KOPT-K1 (cell line): ENCODE measurements around the gene MRPL40.

Experiments
- H3K27ac ChIP-seq: fragments of 200-600 bp; sonication (generic); 2 replicates; pipeline ENCODE4 v1.5.1; 2016; ENCODE audit warnings: antibody characterized with exemption, mild to moderate bottlenecking, low read depth, low read length; ENCODE audit not compliant: poor library complexity, severe bottlenecking
- H3K36me3 ChIP-seq: fragments of 200-600 bp; sonication (generic); 2 replicates; pipeline ENCODE4 v1.5.1; 2017; ENCODE audit warnings: antibody characterized with exemption, mild to moderate bottlenecking, low read length, moderate library complexity; ENCODE audit not compliant: insufficient read depth
- H3K9me3 ChIP-seq: fragments of 200-600 bp; sonication (generic); 2 replicates; pipeline ENCODE4 v1.5.1; 2017; ENCODE audit warnings: antibody characterized with exemption, low read length, mild to moderate bottlenecking; ENCODE audit not compliant: insufficient read depth, poor library complexity, severe bottlenecking

The MRPL40 gene

DNA sequence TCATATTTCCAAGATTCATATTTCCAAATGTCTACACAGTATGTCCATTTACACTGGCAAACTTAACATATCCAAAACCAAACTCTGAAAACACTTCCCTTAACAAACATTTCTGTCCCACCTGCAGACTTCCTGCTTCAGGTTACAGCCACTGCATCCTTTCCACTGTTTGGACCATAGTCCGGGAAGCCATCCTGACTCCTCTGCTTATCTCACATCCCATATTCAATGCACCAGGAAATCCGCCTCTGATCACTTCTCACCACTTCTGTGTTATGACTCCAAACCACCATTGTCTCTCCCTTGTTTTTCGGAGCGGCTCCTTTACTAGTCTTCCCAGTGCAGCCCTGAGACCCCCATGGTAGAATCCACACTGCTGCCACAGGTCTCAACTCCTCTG, 30.9 kb upstream of the MRPL40 start:
- no peaks in the 10 kb centered on the region for H3K9me3 ChIP-seq
- peaks cover 99% of the 10 kb centered on the region for H3K36me3 ChIP-seq
- H3K27ac ChIP-seq = no peak overlapping the region

DNA sequence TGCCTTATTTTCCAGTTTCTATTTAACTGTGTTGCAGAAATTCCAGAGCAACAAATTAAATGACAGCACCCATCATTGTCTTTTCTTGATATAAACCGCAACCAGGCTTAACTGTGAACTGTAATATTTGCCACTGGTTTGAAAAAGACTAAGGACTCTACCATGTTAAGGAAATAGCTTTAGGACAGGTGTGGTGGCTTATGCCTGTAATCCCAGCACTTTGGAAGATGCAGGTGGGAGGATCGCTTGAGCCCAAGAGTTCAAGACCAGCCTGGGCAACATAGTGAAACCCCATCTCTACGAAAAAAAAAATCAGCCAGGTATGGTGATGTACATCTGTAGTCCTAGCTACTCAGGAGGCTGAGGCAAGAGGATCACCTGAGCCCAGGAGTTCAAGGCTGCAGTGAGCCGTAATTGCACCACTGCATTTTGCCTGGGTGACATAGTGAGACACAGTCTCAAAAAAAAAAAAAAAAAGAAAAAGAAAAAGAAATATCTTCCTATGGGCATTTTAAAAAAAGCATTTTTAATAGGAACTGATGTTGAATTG, 29.6 kb upstream of the MRPL40 start:
- H3K9me3 ChIP-seq = no peaks in the 10 kb centered on the region
- no peak overlapping the region for H3K27ac ChIP-seq
- H3K36me3 ChIP-seq = peaks cover 99% of the 10 kb centered on the region

DNA sequence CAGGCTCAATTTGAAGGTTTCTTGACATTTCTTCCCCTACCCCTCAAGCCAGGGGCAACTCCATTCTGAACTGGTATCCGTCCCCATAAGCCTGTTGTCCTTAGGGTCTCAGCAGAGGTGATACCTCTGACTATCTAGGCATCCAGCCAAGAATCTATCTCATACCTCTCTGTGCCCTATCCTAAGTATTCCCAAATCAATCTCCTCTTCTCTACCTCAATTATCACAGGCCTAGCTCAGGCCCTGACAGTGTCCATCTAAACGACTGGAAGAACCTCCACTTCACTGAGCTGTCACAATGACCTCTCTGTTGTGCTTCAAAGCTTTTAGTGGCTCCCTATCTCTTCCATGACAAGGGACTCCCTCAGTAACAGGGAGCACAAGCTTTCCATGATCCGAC, 27.7 kb upstream of the MRPL40 start:
- H3K36me3 ChIP-seq = peaks cover 100% of the 10 kb centered on the region
- H3K9me3 ChIP-seq = no peaks in the 10 kb centered on the region
- no peak overlapping the region for H3K27ac ChIP-seq

DNA sequence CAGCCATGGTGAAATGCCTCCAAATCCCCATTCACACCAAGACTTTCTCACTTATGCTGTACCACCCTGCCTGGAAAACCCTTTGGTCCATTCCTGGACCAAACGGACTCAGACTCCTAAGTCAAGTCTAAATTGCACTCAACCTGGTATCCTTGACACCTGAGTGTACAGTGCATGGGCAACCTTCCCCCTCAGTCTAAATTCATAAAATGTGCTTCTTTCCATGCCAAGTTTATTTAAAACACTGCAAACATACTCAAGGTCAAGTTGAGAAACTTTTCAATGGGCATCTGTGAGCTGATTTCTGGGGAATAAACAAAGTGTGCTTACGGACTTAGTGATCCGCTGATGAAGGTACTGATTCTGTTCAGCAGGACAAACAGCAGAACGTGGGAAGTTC, 27.2 kb upstream of the MRPL40 start:
- Histone ChIP-seq H3K36me3 (peaks cover 100% of the 10 kb centered on the region), H3K27ac (no peak overlapping the region), H3K9me3 (no peaks in the 10 kb centered on the region)

DNA sequence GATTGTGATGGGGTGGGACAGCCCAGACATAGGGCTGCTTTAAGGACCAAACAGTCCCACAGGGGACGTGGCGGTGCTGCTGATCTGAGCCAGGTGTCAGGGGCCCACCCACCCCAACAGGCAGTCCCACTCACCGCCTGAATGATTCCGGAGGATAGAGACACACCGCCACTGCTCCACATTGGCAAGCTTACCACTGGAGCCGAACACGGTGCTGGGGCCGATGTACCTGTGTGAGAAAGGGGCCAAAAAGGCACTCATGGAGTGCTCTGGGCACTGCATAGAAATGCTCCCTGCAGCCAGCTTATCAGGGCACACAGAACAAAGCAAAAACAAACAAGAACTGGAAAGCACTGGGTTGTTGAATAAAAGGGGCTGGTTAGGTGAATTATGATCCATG, 26.7 kb upstream of the MRPL40 start:
- Histone ChIP-seq H3K36me3 (peaks cover 100% of the 10 kb centered on the region), H3K27ac (no peak overlapping the region), H3K9me3 (no peaks in the 10 kb centered on the region)

DNA sequence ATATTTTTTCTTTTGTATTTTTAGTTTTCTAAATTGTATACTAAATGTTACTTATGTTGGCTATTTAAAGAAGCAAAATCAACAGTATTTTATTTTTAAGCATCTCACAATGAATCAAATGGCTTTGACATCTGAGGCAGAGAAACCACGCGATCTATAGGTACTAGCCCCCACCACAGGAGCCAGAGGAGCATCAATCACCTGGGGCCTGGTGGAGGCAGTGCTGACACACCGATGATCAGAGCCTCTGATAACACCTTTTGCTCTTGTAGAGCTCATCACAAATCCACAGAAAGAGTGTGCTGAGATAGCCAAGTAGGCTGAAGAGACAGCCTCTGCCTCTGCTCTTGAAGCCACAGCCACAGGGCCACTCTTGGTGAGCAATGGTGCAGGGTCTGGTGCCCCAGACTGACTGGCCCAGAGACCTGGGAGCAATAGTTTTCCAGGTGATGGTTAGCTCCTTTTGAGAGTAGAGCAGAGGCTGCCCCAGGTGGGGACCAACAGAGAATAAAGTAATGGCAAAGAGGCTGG, 26.0 kb upstream of the MRPL40 start:
- no peaks in the 10 kb centered on the region for H3K9me3 ChIP-seq
- H3K36me3 ChIP-seq = peaks cover 100% of the 10 kb centered on the region
- H3K27ac ChIP-seq = no peak overlapping the region

DNA sequence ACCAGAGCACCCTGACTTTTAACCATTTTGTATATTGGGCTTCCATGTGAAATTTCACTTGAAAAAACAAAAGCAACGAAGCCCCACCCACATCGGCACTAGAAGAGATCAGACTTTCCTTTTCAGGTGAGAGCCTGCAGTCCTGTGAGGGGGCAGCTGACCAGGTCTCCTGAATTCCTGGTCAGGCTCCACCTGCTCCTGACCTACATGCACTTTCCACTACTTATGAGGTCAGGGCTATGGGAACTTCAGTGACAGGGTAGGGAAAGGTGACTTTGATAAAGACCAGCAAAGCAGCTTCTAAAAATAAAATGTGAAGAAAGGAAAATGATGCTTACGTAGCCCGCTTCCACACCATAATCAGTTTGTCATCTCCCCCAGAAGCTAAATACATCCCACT, 25.5 kb upstream of the MRPL40 start:
- Histone ChIP-seq H3K9me3 (no peaks in the 10 kb centered on the region), H3K36me3 (peaks cover 100% of the 10 kb centered on the region), H3K27ac (no peak overlapping the region)

DNA sequence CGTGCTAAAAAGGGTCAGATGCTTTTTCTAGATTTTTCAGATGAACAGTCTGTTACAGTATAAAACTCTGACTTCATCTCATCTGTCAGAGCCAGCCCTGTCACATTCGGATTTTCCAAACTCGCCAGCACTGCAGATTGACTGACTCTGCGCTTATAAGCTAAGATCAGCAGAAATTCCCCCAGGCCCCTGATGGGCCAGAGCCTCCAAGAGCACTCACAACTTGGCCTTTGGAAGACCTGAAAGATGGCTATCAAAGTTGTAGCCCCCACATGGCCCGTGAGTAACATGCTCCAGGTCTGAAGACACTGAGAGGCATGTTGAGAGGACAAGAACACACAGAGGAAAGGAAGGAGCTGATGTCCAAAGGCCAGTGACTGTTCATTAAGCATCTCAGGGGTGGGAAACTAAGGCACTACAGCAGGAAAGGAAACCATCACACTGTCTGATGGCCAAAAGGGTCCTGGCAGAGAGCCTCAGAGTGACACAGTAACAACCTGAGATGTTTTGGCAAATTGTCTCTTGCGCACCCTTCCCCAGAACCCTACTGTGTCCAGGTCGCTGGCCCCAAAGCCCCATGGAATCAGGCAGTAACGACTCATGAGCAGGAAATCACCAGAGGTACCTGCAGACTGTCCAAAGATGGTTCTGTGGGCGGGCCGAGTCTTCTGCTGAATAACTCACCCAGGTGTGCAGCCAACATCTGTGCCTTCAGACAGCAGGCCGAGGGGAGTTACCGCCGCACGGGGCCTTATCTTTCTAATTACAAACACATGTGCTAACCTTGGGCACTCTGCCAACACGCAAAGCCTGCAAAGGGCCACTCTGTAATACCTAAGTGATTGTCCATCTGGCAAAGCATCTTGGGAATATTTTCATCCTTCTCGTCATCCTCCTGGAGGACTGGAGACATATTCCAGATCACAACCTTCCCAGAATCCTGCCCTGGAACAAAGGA, 24.4 kb upstream of the MRPL40 start:
- H3K27ac ChIP-seq = peak overlapping the region; percentile 13
- peaks cover 100% of the 10 kb centered on the region for H3K36me3 ChIP-seq
- no peaks in the 10 kb centered on the region for H3K9me3 ChIP-seq

DNA sequence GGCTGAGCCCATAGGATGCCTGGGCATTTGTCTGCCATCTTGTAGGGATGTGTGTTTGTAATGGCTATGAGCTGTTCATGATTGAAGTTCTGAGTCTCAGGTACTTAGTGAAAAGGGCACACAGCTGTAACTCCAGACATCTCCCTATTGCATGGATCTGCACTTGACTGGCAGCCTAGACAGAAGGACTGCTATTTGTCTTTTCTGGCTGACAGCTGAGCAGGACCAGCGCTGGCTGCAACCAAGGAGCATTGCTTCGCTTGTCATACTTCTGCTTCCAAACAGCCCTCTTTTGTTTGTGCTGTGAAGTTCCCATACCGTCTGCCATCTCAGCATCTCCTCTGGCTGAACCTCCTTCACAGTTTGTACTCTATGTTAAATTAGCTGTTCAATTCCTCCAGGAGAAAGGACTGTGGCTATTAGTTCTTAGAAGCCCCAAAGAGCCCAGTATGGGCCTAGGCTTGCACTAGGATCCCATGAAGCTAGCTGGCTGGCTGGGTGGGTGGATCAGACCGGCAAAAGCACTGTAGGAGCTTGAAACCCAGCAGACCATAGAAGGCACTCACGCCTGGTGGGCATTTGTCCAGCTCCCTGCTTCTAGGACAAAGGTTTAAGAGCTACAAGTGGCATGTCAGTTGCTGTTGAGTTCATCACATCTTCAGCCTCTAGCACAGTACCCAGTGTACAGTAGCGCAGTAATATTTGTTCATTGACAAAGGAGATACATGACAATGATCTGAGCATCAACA, 21.2 kb upstream of the MRPL40 start:
- no peak overlapping the region for H3K27ac ChIP-seq
- H3K36me3 ChIP-seq = peaks cover 80% of the 10 kb centered on the region
- no peaks in the 10 kb centered on the region for H3K9me3 ChIP-seq

DNA sequence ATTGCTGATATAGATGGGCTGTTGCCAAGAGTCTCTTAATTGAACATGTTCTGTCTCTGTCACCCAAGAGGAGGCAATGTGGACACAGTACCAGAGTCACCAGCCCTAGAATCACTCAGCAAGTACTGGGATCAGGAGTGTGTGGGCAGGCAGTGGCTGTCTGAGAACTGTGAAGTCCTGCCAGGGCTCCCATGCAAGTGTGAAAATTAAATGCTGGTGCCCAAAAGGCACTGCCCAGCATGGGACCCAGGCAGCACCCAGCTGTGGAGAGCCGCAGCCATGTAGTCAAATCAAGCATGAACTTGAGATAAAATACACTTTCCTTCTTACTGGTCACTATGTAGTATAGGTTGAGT, 20.7 kb upstream of the MRPL40 start:
- Histone ChIP-seq H3K9me3 (peaks cover 2% of the 10 kb centered on the region), H3K36me3 (peaks cover 80% of the 10 kb centered on the region), H3K27ac (peak overlapping the region; percentile 17)

DNA sequence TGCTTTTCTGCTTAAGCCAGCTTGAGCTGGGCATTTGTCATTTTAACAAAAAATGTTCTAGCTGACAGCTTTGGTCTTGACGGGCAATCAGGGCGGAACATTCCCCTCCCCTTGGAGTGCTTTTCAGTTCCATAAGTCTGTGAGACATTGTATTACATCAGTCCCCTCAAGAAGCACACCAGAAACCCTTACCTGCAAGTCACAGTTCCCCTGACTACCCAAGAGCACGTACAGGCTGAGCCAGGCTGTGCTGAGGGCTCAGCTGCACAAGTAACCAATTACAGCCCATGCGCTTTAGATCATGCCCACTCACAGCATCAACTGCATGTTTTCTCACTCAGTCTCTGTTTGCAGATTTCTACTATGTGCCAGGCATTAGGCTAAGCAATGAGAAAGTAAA, 19.9 kb upstream of the MRPL40 start:
- H3K36me3 ChIP-seq = peaks cover 80% of the 10 kb centered on the region
- peak overlapping the region; percentile 17 for H3K27ac ChIP-seq
- H3K9me3 ChIP-seq = peaks cover 5% of the 10 kb centered on the region

DNA sequence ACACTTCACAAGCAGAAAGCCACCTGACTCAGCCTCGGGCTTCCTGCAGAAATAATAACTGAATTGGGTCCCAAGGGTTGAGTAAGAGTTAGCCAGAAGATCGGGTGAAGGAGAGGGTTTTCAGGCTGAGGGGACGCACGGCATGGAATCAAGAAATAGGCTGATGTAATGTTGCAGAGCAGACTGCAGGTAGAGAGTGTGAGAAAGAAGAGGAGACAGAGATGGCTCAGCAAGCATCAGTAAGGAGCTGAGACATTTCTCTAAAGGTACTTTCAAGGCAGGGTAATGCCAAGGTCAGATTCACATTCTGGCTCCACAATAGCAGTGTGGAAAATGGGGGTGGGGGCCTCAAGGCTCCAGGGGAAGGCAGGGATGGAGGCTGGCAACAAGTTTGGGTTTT, 19.4 kb upstream of the MRPL40 start:
- Histone ChIP-seq H3K36me3 (peaks cover 79% of the 10 kb centered on the region), H3K9me3 (peaks cover 5% of the 10 kb centered on the region), H3K27ac (peak overlapping the region; percentile 17)

DNA sequence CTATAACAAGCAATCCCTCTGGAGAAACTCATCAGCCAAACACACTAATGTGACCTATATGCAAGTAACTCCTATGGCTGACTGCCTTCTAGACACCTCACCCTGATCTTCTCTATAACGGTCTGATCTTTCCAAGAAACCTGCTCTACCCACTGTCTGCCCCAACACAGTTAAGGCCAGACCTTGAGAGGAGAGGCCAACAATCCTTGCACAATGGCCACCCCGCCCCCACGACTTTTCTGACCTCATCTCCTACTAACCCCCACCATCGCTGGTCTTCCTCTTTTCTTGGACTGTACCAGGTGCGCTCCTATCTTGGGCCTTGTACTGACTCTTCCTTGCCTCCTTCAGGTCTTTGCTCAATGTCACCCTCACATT, 13.3 kb upstream of the MRPL40 start:
- Histone ChIP-seq H3K9me3 (peaks cover 5% of the 10 kb centered on the region), H3K36me3 (peaks cover 32% of the 10 kb centered on the region), H3K27ac (peak overlapping the region; percentile 93)

DNA sequence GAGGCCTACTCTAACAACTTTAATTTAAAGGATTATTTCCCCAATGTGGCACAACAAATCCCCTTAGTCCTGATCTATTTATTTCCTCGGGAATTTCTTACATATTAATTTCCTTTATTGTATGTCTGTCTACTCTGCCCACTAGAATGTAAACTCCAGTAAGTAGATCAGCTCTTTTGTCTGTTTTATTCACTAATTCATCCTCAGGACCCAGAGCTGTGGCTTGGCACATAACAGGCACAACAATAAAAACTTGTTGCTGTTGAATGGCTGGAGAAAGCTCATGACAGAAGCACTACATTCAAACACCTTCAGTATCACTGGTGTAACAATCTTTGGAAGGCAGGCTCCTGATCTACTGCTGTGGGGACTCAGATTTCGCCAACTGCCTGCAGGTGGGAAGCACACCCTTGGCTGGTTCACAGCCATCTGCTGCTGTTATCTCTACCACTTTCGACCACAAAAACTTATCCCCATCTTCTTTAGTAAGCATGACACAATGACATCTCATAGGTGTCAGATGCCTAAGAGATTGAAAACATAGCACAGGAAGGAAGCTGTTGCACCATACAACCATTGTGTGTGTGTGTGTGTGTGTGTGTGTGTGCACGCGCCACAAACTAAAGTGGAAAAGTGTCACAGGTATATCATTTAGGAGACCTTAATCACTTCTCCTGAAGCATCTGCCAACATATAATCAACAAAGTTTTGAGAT, 12.7 kb upstream of the MRPL40 start:
- Histone ChIP-seq H3K27ac (peak overlapping the region; percentile 93), H3K9me3 (peaks cover 5% of the 10 kb centered on the region)

DNA sequence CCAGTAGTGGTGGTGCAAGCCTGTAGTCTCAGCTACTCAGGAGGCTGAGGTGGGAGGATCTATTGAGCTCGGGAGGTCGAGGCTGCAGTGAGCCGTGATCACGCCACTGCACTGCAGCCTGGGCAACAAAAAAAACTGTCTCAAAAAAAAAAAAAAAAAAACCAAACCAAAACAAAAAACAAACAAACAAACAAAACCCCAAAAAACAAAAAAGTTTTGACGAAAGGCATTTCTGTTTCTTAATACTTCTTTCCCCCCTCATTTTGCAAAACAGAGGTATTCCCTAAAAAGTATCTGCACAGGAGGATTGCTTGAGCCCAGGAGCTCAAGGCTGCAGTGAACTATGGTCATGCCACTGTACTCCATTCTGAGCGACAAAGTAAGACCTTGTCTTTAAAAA, 12.0 kb upstream of the MRPL40 start:
- Histone ChIP-seq H3K36me3 (peaks cover 40% of the 10 kb centered on the region), H3K27ac (peak overlapping the region; percentile 93)

More for the DNA sequence above, 12.7 kb upstream of the MRPL40 start:
- H3K36me3 ChIP-seq = peaks cover 33% of the 10 kb centered on the region

More for the DNA sequence above, 12.0 kb upstream of the MRPL40 start:
- peaks cover 5% of the 10 kb centered on the region for H3K9me3 ChIP-seq
